ENCODE results near the gene PTX3.

The PTX3 gene

DNA sequence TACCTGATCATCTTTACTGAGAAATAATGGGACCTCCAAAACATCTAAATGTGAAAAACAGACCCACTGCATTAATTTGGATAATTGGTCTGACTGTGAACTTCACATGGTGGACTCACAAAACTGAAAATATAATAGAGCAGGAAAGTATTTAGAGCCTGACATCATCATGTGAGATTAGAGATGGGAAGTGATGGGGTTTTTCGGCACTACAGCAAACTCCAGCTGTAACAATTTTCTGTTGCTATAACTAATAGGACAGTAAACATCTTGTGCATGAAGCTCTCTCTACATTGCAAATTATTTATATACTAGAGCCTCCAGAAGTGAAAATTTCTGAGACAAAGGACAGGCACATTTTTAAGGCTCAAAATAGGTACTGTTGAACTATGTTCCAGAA is 34.4 kb downstream of the PTX3 start:
- no peak overlapping the region for H3K4me3 ChIP-seq (ENCODE audit: low read depth, low read length)

DNA sequence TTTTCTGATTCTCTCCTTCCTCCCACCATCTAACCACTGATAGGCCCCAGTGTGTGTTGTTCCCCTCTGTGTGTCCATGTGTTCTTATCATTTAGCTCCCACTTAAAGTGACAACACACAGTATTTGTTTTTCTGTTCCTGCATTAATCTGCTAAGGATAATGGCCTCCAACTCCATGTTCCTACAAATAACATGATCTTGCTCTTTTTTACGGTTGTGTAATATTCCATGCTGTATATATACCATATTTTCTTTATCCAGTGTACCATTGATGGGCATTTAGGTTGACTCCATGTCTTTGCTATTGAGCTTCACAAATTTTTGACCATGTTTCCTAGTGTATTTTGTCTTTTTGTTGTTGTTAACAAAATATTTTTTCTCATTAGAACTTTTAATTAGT is 36.0 kb downstream of the PTX3 start:
- H3K4me3 ChIP-seq (ENCODE audit: low read depth, low read length): no peak overlapping the region

DNA sequence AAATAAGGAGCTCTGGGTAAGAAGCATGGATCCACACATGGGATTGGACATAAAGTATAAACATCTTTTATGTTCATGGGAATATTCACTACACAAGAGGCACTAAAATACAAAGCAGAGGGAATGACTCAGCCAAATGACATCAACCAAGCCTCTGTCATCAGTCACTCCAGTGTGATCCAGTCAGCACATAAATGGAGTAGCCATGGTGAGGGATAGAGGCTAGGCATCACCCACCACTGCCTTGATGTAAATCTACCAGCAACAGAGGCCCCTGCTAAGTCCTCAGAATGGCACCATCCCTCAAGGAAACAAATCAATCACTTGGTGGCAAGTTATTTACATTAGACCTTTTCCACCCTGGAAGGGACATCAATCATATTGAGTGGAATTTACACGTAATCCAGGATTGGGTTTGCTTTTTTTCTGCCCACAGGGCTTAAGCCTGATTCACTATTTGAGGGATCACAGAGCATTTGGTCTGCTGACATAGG is 39.3 kb downstream of the PTX3 start:
- H3K4me3 ChIP-seq (ENCODE audit: low read depth, low read length): no peak overlapping the region

DNA sequence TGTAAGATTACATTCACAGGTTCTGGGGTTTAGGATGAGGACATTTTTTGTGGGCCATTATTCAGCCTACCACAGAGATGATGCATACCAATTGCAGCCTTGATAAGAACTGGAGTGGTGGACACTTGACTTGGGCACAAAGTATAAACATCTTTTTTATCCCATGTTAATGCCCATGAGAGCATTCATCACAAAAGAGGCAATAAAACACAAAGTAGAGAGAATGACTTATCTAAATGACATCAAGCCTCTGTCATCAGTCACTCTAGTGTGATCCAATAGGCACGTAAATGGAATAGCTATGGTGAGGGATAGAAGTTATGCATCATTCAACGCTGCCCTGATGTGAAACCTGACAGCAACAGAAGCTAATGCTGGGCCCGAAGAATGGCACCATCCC is 40.8 kb downstream of the PTX3 start:
- no peak overlapping the region for H3K4me3 ChIP-seq (ENCODE audit: low read depth, low read length)

DNA sequence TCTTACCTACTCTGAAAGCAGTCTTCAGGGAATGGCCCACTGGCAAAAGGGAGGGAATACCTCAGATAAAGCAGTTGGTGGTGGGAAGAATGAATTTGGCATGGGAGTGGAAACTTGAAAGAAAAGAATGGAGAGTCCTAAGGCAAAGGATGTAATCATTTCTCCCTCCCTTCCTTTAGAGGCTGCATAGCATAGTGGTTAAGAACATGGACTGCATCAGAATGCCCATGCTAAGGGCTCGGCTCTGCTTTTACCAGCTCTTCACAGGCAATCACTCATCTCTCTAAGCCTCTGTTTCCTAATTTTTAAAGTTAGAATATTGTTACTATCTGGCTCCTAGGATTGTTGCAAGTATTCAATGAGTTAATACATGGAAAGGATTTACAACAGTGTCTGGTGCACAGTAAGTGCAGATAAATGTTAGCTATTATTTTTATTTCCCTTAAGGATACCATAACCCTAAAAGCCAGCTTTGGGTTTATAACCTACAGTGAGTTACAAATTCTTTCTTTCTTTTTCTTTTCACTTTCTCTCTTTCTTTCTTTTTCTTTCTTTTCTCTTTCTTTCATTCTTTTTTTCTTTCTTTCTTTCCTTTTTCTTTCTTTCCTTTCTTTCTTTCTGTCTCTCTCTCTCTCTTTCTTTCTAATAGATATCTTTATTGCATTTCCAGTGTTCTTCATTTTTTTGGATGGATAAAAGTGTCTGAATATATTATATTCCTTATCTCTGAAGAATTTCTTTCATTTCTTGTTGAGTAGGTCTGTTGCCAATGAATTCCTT is 43.0 kb downstream of the PTX3 start:
- no peak overlapping the region for H3K4me3 ChIP-seq (ENCODE audit: low read depth, low read length)

DNA sequence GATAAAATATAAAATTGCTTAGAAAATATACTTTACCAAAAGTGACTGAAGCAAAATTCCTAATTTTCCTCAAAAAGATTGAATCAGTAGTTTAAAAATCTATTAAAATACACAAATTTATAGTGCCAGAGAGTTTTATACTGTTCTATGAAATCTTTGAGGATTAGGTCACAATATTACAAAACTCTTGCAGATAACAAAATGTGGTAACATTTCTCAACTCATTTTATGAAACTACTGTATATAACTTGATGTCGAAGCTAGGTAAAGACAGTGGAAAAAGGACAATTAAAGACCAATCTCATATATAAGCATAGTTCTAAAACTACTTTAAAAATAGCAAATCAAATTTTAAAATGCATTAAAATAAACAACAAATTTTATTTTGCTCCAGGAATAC is 50.7 kb downstream of the PTX3 start:
- H3K4me3 ChIP-seq (ENCODE audit: low read depth, low read length): no peak overlapping the region

DNA sequence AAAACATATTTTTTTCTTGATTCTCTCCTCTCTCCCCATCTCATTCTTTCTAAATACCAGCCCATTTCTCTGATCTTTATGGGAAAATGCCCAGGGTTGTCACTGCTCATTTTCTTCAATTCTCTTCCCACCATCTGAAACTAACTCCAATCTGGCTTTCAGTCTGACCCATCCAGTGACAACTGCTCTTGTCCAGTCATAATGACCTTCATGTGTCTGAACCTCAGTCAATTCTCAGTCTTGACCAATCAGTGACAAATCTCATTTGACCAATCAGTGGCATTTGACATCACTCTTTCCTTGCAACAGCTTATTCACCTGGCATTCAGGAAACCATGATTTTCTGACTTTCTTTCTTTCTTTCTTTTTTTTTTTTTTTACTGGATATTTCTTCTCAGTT is 51.5 kb downstream of the PTX3 start:
- no peak overlapping the region for H3K4me3 ChIP-seq (ENCODE audit: low read depth, low read length)

DNA sequence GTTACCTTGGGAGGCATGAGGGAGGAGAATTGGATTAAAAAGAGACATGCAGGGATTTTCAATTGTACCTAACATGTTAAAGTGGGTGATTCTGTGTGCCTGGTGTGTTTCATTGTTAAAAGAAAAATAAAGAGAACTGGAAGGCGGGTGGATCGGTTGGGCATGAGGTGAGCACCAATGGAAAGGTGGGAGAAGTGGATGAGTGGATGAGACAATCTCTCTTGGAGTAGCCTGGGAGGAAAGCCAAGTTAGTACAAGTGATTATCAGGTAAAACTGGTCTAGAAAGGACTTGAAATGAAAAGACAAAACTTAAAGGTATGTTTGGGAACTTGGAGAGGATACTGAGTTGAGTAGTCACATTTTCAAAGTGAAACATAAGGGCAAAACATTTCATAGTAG is 54.5 kb downstream of the PTX3 start:
- H3K4me3 ChIP-seq (ENCODE audit: low read depth, low read length): no peak overlapping the region
